ENCODE results near the gene PANK2.

DNA sequence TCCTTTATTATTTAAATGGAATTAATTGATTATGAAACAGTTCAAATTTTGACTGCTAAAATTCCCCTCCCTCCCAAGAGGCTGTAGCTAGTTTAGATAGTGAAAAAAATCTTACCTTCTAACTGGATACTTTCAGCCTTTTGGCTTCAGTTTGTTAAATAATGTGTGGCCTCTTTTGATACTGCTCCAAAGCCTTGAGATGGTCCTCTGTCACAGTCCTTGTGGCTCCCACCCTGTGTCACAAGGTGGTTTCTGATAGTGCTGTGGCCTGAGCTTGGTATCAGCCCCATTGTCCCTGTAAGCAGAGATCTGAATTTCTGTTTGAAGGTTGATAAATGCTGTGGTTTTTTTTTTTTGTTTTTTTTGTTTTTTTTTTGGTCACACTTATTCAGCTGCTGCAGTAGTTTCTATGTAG is 20.8 kb downstream of the PANK2 start:
- TF ChIP-seq, protein P1, sequence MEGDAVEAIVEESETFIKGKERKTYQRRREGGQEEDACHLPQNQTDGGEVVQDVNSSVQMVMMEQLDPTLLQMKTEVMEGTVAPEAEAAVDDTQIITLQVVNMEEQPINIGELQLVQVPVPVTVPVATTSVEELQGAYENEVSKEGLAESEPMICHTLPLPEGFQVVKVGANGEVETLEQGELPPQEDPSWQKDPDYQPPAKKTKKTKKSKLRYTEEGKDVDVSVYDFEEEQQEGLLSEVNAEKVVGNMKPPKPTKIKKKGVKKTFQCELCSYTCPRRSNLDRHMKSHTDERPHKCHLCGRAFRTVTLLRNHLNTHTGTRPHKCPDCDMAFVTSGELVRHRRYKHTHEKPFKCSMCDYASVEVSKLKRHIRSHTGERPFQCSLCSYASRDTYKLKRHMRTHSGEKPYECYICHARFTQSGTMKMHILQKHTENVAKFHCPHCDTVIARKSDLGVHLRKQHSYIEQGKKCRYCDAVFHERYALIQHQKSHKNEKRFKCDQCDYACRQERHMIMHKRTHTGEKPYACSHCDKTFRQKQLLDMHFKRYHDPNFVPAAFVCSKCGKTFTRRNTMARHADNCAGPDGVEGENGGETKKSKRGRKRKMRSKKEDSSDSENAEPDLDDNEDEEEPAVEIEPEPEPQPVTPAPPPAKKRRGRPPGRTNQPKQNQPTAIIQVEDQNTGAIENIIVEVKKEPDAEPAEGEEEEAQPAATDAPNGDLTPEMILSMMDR (IDR thresholded peaks at IDR 0.05) = no peak
- no peak for TF ChIP-seq POLR2A (IDR thresholded peaks at IDR 0.05)

Data from testis (tissue), 2 donors.